WTC11 (cell line): ENCODE measurements around the gene OLFM1. TPM values are rescaled to one million over a fixed set of nuclear protein-coding genes. Genes with fewer than 3 reads are reported as not detected.

Experiments used
- ATAC-seq: fragments of 200-7000 bp; cut with Tn5 transposase; 2 replicates; pipeline ENCODE4 v1.10.0; 2021; ENCODE audit warnings: mild to moderate bottlenecking, moderate library complexity
- CTCF ChIA-PET: fragments of 300-600 bp; sonication (Branson Sonifier 250); formaldehyde crosslinking; loops from one replicate; lab custom pipeline; 2021; ENCODE audit warnings: antibody characterized with exemption; lab: Charles Lee
- POLR2A ChIA-PET: fragments of 350-600 bp; sonication (Branson Sonifier 250); formaldehyde crosslinking; loops from one replicate; lab custom pipeline; 2021; ENCODE audit warnings: antibody characterized with exemption; lab: Charles Lee
- DNase-seq: peaks from one replicate; pipeline ENCODE4 v3.0.0; 2021; ENCODE audit warnings: low spot score
- H3K27ac Mint-ChIP-seq: 2 replicates; pipeline ENCODE4 v1.8.0; 2021; ENCODE audit warnings: mixed read lengths
- H3K27me3 Mint-ChIP-seq: 2 replicates; pipeline ENCODE4 v1.8.0; 2021; ENCODE audit warnings: low read depth, mild to moderate bottlenecking, moderate library complexity, mixed read lengths
- H3K36me3 Mint-ChIP-seq: 2 replicates; pipeline ENCODE4 v1.8.0; 2021; ENCODE audit warnings: mixed read lengths
- H3K4me1 Mint-ChIP-seq: 2 replicates; pipeline ENCODE4 v1.8.0; 2022; ENCODE audit warnings: mixed read lengths
- H3K4me3 Mint-ChIP-seq: 2 replicates; pipeline ENCODE4 v1.8.0; 2021; ENCODE audit warnings: mild to moderate bottlenecking, moderate library complexity, mixed read lengths
- H3K9me3 Mint-ChIP-seq: 2 replicates; pipeline ENCODE4 v1.8.0; 2021; ENCODE audit warnings: mixed read lengths
- CREM ChIP-seq: sonication (generic); formaldehyde crosslinking; IDR thresholded peaks from 2 replicates; pipeline ENCODE4 v1.8.1; 2022; ENCODE audit warnings: mild to moderate bottlenecking, missing genetic modification reagents, moderate library complexity
- NFATC4 ChIP-seq: fragments of 250-450 bp; sonication (Bioruptor Pico); IDR thresholded peaks from 2 replicates; pipeline ENCODE4 v1.9.0; 2021; ENCODE audit warnings: mild to moderate bottlenecking
- NFYB ChIP-seq: sonication (generic); formaldehyde crosslinking; conservative IDR thresholded peaks from 2 replicates; pipeline ENCODE4 v1.8.0; 2022; ENCODE audit warnings: low read depth, missing genetic modification reagents
- OVOL2 ChIP-seq: fragments of 250-450 bp; sonication (Bioruptor Pico); IDR thresholded peaks from 2 replicates; pipeline ENCODE4 v1.9.0; 2021; ENCODE audit warnings: mild to moderate bottlenecking, borderline replicate concordance
- TCF7 ChIP-seq: sonication (generic); formaldehyde crosslinking; IDR thresholded peaks from 2 replicates; pipeline ENCODE4 v1.8.0; 2022; ENCODE audit warnings: mild to moderate bottlenecking, low read depth, missing genetic modification reagents, moderate library complexity
- TP53 ChIP-seq: sonication (generic); formaldehyde crosslinking; IDR thresholded peaks from 2 replicates; pipeline ENCODE4 v1.8.1; 2023; ENCODE audit warnings: mild to moderate bottlenecking, missing genetic modification reagents
- ZNF121 ChIP-seq: sonication (generic); formaldehyde crosslinking; IDR thresholded peaks from 2 replicates; pipeline ENCODE4 v1.8.0; 2023; ENCODE audit warnings: missing genetic modification reagents
- ZNF396 ChIP-seq: fragments of 250-450 bp; sonication (Bioruptor Pico); IDR thresholded peaks from 2 replicates; pipeline ENCODE4 v1.8.0; 2021; ENCODE audit warnings: mild to moderate bottlenecking, moderate library complexity, borderline replicate concordance
- ZNF423 ChIP-seq: fragments of 250-450 bp; sonication (Bioruptor Pico); IDR thresholded peaks from 2 replicates; pipeline ENCODE4 v2.1.2; 2022; ENCODE audit warnings: mild to moderate bottlenecking, moderate library complexity
- total RNA-seq: library from RNA; stranded (reverse); gene quantifications from 3 replicates; pipeline ENCODE4 v1.2.3, GENCODE V29; 2021
- TF ChIP-seq, protein P1 (sequence below): fragments of 250-450 bp; sonication (Bioruptor Pico); IDR thresholded peaks from 2 replicates; pipeline ENCODE4 v1.9.0; 2021; ENCODE audit warnings: mild to moderate bottlenecking, borderline replicate concordance
- TF ChIP-seq, protein P2 (sequence below): fragments of 250-450 bp; sonication (Bioruptor Pico); IDR thresholded peaks from 2 replicates; pipeline ENCODE4 v2.1.2; 2022; ENCODE audit warnings: mild to moderate bottlenecking, moderate library complexity
- TF ChIP-seq, protein P3 (sequence below): fragments of 250-450 bp; sonication (Bioruptor Pico); IDR thresholded peaks from 2 replicates; pipeline ENCODE4 v1.9.0; 2021; ENCODE audit warnings: moderate library complexity, mild to moderate bottlenecking, inconsistent platforms, borderline replicate concordance
- TF ChIP-seq, protein P4 (sequence below): fragments of 250-450 bp; sonication (Bioruptor Pico); IDR thresholded peaks from 2 replicates; pipeline ENCODE4 v1.8.0; 2021; ENCODE audit warnings: mild to moderate bottlenecking
- TF ChIP-seq, protein P5 (sequence below): sonication (generic); formaldehyde crosslinking; IDR thresholded peaks from 2 replicates; pipeline ENCODE4 v1.8.0; 2022; ENCODE audit warnings: mild to moderate bottlenecking, missing genetic modification reagents
- TF ChIP-seq, protein P6 (sequence below): sonication (generic); formaldehyde crosslinking; IDR thresholded peaks from 2 replicates; pipeline ENCODE4 v1.8.0; 2023; ENCODE audit warnings: mild to moderate bottlenecking, missing genetic modification reagents
- TF ChIP-seq, protein P7 (sequence below): sonication (generic); formaldehyde crosslinking; conservative IDR thresholded peaks from 2 replicates; pipeline ENCODE4 v1.8.1; 2023; ENCODE audit warnings: mild to moderate bottlenecking, low read depth, missing genetic modification reagents, moderate library complexity

OLFM1 gene
- total RNA-seq, 1 experiment from 2014 or later, result 37.6 TPM

DNA sequence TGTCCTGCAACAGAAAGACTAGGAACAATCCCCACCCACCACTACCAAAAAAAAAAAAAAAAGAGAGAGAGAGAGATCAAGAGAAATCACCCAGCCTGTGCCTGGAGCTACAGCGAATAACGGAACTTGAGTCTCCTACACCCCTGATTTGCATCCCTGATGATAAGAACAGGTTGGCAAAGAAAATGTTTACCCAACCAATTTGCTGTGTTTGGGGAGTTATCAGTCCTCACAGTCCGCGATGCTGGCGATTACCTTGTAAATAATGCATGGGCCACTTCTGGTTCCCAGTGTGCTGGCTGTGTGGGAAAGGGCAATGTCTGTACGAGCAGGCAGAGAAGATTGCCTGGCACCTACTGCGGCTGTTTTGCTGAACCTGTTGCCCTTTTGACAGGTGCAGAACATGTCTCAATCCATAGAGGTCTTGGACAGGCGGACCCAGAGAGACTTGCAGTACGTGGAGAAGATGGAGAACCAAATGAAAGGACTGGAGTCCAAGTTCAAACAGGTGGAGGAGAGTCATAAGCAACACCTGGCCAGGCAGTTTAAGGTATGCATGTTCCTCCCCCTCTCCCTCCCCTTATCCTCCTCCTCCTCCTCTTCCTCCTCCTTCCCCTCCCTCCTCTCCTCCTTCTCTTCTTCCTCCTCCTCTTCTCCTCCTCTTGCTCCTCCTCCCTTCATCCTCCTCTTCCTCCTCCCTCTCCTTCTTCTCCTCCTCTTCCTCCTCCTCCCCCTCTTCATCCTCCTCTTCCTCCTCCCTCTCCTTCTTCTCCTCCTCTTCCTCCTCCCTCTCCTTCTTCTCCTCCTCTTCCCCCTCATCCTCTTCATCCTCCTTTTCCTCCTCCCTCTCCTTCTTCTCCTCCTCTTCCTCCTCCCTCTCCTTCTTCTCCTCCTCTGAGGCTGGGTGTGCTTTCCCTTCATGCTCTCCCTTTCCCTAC lies 8.3 kb downstream of the OLFM1 start:
- Mint-ChIP-seq H3K27me3 (no peaks in the 10 kb centered on the region; the same call in 1 of the 2 replicates), H3K9me3 (peaks cover 4% of the 10 kb centered on the region; the same call in 1 of the 2 replicates), H3K4me3 (no peak overlapping the region), H3K27ac (no peak overlapping the region), H3K36me3 (peaks cover 29% of the 10 kb centered on the region), H3K4me1 (peaks cover 14% of the 10 kb centered on the region)
- POLR2A ChIA-PET, result no interaction called here
- TF ChIP-seq NFYB, result no peak
- ATAC-seq (no peak), DNase-seq (no peak)
- CTCF ChIA-PET, result no interaction called here

DNA sequence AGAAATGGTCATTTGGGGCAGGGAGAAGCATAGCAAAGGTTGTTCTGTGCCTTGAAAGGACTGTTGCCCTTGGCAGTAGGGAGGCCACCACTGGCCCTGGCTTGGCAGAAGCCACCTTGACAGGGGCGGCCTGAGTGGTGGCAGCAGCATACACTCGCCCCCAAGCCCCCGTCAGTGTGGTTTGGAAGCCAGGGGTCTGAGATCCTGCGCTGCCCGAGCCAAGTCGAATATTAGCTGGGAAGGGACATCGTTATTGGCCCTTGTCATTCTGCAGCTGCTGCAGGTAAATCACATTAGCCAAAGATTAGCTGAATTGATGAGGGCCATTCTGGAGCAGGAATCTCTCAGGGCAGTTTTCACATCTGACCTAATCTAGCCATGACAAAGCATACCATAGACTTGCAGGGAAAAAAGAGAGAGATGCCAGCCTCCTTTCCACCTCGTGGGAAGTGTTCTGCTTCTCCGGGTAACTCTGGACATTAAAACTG lies 9.0 kb downstream of the OLFM1 start:
- peaks cover 14% of the 10 kb centered on the region for H3K4me1 Mint-ChIP-seq
- no peak overlapping the region for H3K4me3 Mint-ChIP-seq
- H3K27me3 Mint-ChIP-seq, result no peaks in the 10 kb centered on the region
- no peak for ATAC-seq
- ChIA-PET CTCF (no interaction called here), POLR2A (no interaction called here)
- no peak overlapping the region for H3K27ac Mint-ChIP-seq
- no peak for DNase-seq
- H3K36me3 Mint-ChIP-seq, result peaks cover 24% of the 10 kb centered on the region
- peaks cover 2% of the 10 kb centered on the region; the same call in 1 of the 2 replicates for H3K9me3 Mint-ChIP-seq
- TF ChIP-seq, protein P1, sequence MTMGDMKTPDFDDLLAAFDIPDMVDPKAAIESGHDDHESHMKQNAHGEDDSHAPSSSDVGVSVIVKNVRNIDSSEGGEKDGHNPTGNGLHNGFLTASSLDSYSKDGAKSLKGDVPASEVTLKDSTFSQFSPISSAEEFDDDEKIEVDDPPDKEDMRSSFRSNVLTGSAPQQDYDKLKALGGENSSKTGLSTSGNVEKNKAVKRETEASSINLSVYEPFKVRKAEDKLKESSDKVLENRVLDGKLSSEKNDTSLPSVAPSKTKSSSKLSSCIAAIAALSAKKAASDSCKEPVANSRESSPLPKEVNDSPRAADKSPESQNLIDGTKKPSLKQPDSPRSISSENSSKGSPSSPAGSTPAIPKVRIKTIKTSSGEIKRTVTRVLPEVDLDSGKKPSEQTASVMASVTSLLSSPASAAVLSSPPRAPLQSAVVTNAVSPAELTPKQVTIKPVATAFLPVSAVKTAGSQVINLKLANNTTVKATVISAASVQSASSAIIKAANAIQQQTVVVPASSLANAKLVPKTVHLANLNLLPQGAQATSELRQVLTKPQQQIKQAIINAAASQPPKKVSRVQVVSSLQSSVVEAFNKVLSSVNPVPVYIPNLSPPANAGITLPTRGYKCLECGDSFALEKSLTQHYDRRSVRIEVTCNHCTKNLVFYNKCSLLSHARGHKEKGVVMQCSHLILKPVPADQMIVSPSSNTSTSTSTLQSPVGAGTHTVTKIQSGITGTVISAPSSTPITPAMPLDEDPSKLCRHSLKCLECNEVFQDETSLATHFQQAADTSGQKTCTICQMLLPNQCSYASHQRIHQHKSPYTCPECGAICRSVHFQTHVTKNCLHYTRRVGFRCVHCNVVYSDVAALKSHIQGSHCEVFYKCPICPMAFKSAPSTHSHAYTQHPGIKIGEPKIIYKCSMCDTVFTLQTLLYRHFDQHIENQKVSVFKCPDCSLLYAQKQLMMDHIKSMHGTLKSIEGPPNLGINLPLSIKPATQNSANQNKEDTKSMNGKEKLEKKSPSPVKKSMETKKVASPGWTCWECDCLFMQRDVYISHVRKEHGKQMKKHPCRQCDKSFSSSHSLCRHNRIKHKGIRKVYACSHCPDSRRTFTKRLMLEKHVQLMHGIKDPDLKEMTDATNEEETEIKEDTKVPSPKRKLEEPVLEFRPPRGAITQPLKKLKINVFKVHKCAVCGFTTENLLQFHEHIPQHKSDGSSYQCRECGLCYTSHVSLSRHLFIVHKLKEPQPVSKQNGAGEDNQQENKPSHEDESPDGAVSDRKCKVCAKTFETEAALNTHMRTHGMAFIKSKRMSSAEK (CRISPR knock-in tag), result no peak
- TF ChIP-seq TCF7 (CRISPR knock-in tag), result no peak
- TF ChIP-seq, protein P2, sequence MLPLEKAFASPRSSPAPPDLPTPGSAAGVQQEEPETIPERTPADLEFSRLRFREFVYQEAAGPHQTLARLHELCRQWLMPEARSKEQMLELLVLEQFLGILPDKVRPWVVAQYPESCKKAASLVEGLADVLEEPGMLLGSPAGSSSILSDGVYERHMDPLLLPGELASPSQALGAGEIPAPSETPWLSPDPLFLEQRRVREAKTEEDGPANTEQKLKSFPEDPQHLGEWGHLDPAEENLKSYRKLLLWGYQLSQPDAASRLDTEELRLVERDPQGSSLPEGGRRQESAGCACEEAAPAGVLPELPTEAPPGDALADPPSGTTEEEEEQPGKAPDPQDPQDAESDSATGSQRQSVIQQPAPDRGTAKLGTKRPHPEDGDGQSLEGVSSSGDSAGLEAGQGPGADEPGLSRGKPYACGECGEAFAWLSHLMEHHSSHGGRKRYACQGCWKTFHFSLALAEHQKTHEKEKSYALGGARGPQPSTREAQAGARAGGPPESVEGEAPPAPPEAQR (CRISPR knock-in tag), result no peak
- TF ChIP-seq, protein P3, sequence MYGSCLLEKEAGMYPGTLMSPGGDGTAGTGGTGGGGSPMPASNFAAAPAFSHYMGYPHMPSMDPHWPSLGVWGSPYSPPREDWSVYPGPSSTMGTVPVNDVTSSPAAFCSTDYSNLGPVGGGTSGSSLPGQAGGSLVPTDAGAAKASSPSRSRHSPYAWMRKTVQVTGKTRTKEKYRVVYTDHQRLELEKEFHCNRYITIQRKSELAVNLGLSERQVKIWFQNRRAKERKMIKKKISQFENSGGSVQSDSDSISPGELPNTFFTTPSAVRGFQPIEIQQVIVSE (CRISPR knock-in tag), result no peak
- TF ChIP-seq, protein P4, sequence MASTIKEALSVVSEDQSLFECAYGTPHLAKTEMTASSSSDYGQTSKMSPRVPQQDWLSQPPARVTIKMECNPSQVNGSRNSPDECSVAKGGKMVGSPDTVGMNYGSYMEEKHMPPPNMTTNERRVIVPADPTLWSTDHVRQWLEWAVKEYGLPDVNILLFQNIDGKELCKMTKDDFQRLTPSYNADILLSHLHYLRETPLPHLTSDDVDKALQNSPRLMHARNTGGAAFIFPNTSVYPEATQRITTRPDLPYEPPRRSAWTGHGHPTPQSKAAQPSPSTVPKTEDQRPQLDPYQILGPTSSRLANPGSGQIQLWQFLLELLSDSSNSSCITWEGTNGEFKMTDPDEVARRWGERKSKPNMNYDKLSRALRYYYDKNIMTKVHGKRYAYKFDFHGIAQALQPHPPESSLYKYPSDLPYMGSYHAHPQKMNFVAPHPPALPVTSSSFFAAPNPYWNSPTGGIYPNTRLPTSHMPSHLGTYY (CRISPR knock-in tag), result no peak
- no peak for TF ChIP-seq OVOL2 (CRISPR knock-in tag)
- TF ChIP-seq, protein P5, sequence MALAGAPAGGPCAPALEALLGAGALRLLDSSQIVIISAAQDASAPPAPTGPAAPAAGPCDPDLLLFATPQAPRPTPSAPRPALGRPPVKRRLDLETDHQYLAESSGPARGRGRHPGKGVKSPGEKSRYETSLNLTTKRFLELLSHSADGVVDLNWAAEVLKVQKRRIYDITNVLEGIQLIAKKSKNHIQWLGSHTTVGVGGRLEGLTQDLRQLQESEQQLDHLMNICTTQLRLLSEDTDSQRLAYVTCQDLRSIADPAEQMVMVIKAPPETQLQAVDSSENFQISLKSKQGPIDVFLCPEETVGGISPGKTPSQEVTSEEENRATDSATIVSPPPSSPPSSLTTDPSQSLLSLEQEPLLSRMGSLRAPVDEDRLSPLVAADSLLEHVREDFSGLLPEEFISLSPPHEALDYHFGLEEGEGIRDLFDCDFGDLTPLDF, result no peak
- no peak for TF ChIP-seq ZNF423 (CRISPR knock-in tag)
- no peak for TF ChIP-seq TP53
- TF ChIP-seq, protein P6, sequence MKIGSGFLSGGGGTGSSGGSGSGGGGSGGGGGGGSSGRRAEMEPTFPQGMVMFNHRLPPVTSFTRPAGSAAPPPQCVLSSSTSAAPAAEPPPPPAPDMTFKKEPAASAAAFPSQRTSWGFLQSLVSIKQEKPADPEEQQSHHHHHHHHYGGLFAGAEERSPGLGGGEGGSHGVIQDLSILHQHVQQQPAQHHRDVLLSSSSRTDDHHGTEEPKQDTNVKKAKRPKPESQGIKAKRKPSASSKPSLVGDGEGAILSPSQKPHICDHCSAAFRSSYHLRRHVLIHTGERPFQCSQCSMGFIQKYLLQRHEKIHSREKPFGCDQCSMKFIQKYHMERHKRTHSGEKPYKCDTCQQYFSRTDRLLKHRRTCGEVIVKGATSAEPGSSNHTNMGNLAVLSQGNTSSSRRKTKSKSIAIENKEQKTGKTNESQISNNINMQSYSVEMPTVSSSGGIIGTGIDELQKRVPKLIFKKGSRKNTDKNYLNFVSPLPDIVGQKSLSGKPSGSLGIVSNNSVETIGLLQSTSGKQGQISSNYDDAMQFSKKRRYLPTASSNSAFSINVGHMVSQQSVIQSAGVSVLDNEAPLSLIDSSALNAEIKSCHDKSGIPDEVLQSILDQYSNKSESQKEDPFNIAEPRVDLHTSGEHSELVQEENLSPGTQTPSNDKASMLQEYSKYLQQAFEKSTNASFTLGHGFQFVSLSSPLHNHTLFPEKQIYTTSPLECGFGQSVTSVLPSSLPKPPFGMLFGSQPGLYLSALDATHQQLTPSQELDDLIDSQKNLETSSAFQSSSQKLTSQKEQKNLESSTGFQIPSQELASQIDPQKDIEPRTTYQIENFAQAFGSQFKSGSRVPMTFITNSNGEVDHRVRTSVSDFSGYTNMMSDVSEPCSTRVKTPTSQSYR, result no peak
- TF ChIP-seq ZNF121 (CRISPR knock-in tag), result no peak
- TF ChIP-seq, protein P7, sequence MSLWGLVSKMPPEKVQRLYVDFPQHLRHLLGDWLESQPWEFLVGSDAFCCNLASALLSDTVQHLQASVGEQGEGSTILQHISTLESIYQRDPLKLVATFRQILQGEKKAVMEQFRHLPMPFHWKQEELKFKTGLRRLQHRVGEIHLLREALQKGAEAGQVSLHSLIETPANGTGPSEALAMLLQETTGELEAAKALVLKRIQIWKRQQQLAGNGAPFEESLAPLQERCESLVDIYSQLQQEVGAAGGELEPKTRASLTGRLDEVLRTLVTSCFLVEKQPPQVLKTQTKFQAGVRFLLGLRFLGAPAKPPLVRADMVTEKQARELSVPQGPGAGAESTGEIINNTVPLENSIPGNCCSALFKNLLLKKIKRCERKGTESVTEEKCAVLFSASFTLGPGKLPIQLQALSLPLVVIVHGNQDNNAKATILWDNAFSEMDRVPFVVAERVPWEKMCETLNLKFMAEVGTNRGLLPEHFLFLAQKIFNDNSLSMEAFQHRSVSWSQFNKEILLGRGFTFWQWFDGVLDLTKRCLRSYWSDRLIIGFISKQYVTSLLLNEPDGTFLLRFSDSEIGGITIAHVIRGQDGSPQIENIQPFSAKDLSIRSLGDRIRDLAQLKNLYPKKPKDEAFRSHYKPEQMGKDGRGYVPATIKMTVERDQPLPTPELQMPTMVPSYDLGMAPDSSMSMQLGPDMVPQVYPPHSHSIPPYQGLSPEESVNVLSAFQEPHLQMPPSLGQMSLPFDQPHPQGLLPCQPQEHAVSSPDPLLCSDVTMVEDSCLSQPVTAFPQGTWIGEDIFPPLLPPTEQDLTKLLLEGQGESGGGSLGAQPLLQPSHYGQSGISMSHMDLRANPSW (CRISPR knock-in tag), result no peak
- TF ChIP-seq NFATC4 (CRISPR knock-in tag), result no peak
- TF ChIP-seq ZNF396 (CRISPR knock-in tag), result no peak
- no peak for TF ChIP-seq CREM
